ENCODE measurements around the gene UBE2G1.
A peak's percentile ranks its signal among the peaks of the same experiment; 100 is the strongest.
"Not testable (repeated sequence)": the region's sequence is repeated elsewhere in the genome, so short reads cannot be mapped to it uniquely, and the experiment has no call there.

The UBE2G1 gene

GRCh38 chr17:4358154-4358553, 8.3 kb downstream of the UBE2G1 start:
- Mint-ChIP-seq H3K27ac (no peak overlapping the region), H3K9me3 (no peaks in the 10 kb centered on the region), H3K36me3 (ENCODE audit: low read depth) (peaks cover 61% of the 10 kb centered on the region), H3K4me1 (peaks cover 8% of the 10 kb centered on the region), H3K27me3 (ENCODE audit: low read depth, poor library complexity) (no peaks in the 10 kb centered on the region), H3K4me3 (no peak overlapping the region)
- no peak for TF ChIP-seq CTCF (IDR thresholded peaks at IDR 0.05)
- DNase-seq, result no peak

GRCh38 chr17:4357671-4358070, 8.8 kb downstream of the UBE2G1 start:
- TF ChIP-seq CTCF (IDR thresholded peaks at IDR 0.05), result no peak
- Mint-ChIP-seq H3K36me3 (ENCODE audit: low read depth) (peaks cover 56% of the 10 kb centered on the region), H3K27me3 (ENCODE audit: low read depth, poor library complexity) (no peaks in the 10 kb centered on the region), H3K9me3 (no peaks in the 10 kb centered on the region), H3K4me3 (no peak overlapping the region), H3K4me1 (peaks cover 8% of the 10 kb centered on the region), H3K27ac (no peak overlapping the region)
- no peak for DNase-seq

GRCh38 chr17:4357030-4357628, 9.3 kb downstream of the UBE2G1 start:
- H3K27ac Mint-ChIP-seq, result no peak overlapping the region
- H3K27me3 Mint-ChIP-seq (ENCODE audit: low read depth, poor library complexity), result no peaks in the 10 kb centered on the region
- TF ChIP-seq CTCF (IDR thresholded peaks at IDR 0.05), result no peak
- no peak overlapping the region for H3K4me3 Mint-ChIP-seq
- peaks cover 55% of the 10 kb centered on the region for H3K36me3 Mint-ChIP-seq (ENCODE audit: low read depth)
- DNase-seq, result no peak
- H3K9me3 Mint-ChIP-seq, result no peaks in the 10 kb centered on the region
- peaks cover 11% of the 10 kb centered on the region for H3K4me1 Mint-ChIP-seq

- DNase-seq, result no peak
- Mint-ChIP-seq H3K27me3 (ENCODE audit: low read depth, poor library complexity) (no peaks in the 10 kb centered on the region), H3K4me1 (peaks cover 22% of the 10 kb centered on the region), H3K4me3 (no peak overlapping the region), H3K9me3 (no peaks in the 10 kb centered on the region), H3K27ac (no peak overlapping the region), H3K36me3 (ENCODE audit: low read depth) (peaks cover 44% of the 10 kb centered on the region)
- no peak for TF ChIP-seq CTCF (IDR thresholded peaks at IDR 0.05)
These were observed 11.5 kb downstream of the UBE2G1 start for GRCh38 chr17:4354862-4355514.

- H3K27me3 Mint-ChIP-seq (ENCODE audit: low read depth, poor library complexity), result no peaks in the 10 kb centered on the region
- no peak for TF ChIP-seq CTCF (IDR thresholded peaks at IDR 0.05)
- H3K4me1 Mint-ChIP-seq, result peaks cover 22% of the 10 kb centered on the region
- H3K9me3 Mint-ChIP-seq, result no peaks in the 10 kb centered on the region
- no peak for DNase-seq
- H3K36me3 Mint-ChIP-seq (ENCODE audit: low read depth), result peaks cover 42% of the 10 kb centered on the region
- no peak overlapping the region for H3K4me3 Mint-ChIP-seq
- H3K27ac Mint-ChIP-seq, result peak overlapping the region; percentile 15
These were observed 12.3 kb downstream of the UBE2G1 start for GRCh38 chr17:4354206-4354605.

GRCh38 chr17:4350214-4350613, 16.3 kb downstream of the UBE2G1 start:
- not testable (repeated sequence) for H3K27ac Mint-ChIP-seq; H3K27me3 Mint-ChIP-seq (ENCODE audit: low read depth, poor library complexity); DNase-seq; H3K4me3 Mint-ChIP-seq; H3K9me3 Mint-ChIP-seq
- Mint-ChIP-seq H3K4me1 (peaks cover 33% of the 10 kb centered on the region), H3K36me3 (ENCODE audit: low read depth) (peaks cover 39% of the 10 kb centered on the region)
